CD14-positive monocyte (primary cell): ENCODE results near the gene CXorf58. TPM values are rescaled to one million over a fixed set of nuclear protein-coding genes. Genes with fewer than 3 reads are reported as not detected.

ENCODE experiments used
- DNase-seq, 3 donors: peaks; one replicate each; pipeline ENCODE4 v3.0.0-alpha.2; 2011 to 2022
- H2AFZ ChIP-seq: 2 replicates; pipeline ENCODE4 v1.6.0; 2012; ENCODE audit warnings: mild to moderate bottlenecking, low read depth, low read length, inconsistent platforms; ENCODE audit not compliant: insufficient read depth, poor library complexity, severe bottlenecking
- H3K27ac ChIP-seq, 2 donors: 1 replicate in 1 of 2; 2 replicates in 1 of 2; pipeline ENCODE4 v1.5.1; 2012 to 2013; ENCODE audit warnings: low read length in 2 of 2, control low read depth in 1 of 2, inconsistent platforms in 1 of 2, low read depth in 1 of 2, mild to moderate bottlenecking in 1 of 2
- H3K27me3 ChIP-seq, 2 donors: one replicate each; pipeline versions ENCODE4 v1.6.0 to v1.6.1; 2011 to 2013; ENCODE audit warnings: low read length in 2 of 2; ENCODE audit not compliant: control insufficient read depth in 2 of 2, insufficient read depth in 2 of 2
- H3K36me3 ChIP-seq, 2 donors: replicated peaks in 1 of 2; 1 replicate in 1 of 2; 2 replicates in 1 of 2; pipeline versions ENCODE4 v1.5.1 to v1.6.1; 2012 to 2013; ENCODE audit warnings: low read length in 2 of 2, control low read depth in 1 of 2, inconsistent platforms in 1 of 2, mild to moderate bottlenecking in 1 of 2; ENCODE audit not compliant: insufficient read depth in 2 of 2, control insufficient read depth in 1 of 2
- H3K4me1 ChIP-seq, 2 donors: 1 replicate in 1 of 2; 2 replicates in 1 of 2; pipeline versions ENCODE4 v1.5.1 to v1.6.1; 2012 to 2013; ENCODE audit warnings: low read length in 2 of 2, control low read depth in 1 of 2, inconsistent platforms in 1 of 2, mild to moderate bottlenecking in 1 of 2, moderate library complexity in 1 of 2; ENCODE audit not compliant: insufficient read depth in 2 of 2, control insufficient read depth in 1 of 2
- H3K4me2 ChIP-seq: replicated peaks from 2 replicates; pipeline ENCODE3; 2012; ENCODE audit warnings: low read length, moderate library complexity, mild to moderate bottlenecking; ENCODE audit not compliant: poor library complexity, severe bottlenecking; ENCODE audit errors: extremely low read depth
- H3K4me3 ChIP-seq, 3 experiments: fragments of 200-600 bp in 1 of 3; sonication (generic) in 1 of 3; replicated peaks in 1 of 3; 1 replicate in 2 of 3; 2 replicates in 1 of 3; pipeline ENCODE4 v1.5.1; 2011 to 2013; ENCODE audit warnings: low read length in 3 of 3, mild to moderate bottlenecking in 3 of 3, control low read depth in 2 of 3, low read depth in 2 of 3, inconsistent platforms in 1 of 3, moderate library complexity in 1 of 3
- H3K79me2 ChIP-seq: 2 replicates; pipeline ENCODE4 v1.6.0; 2012; ENCODE audit warnings: mild to moderate bottlenecking, control low read depth, inconsistent platforms, low read length, moderate library complexity; ENCODE audit not compliant: insufficient read depth
- H3K9ac ChIP-seq: 2 replicates; pipeline ENCODE4 v1.6.0; 2017; ENCODE audit warnings: low read length, mild to moderate bottlenecking; ENCODE audit not compliant: insufficient read depth, poor library complexity, severe bottlenecking
- H3K9me3 ChIP-seq, 2 donors: replicated peaks in 1 of 2; 1 replicate in 1 of 2; 2 replicates in 1 of 2; pipeline versions ENCODE4 v1.5.1 to v1.6.1; 2012 to 2013; ENCODE audit warnings: low read length in 2 of 2, control low read depth in 1 of 2; ENCODE audit not compliant: control insufficient read depth in 1 of 2, insufficient read depth in 1 of 2
- H4K20me1 ChIP-seq: 2 replicates; pipeline ENCODE4 v1.6.0; 2012; ENCODE audit warnings: mild to moderate bottlenecking, low read length, control low read depth, moderate library complexity; ENCODE audit not compliant: insufficient read depth
- H3K27ac Mint-ChIP-seq, 7 donors: one replicate each; pipeline ENCODE4 v1.8.0; 2020; ENCODE audit warnings: mild to moderate bottlenecking in 7 of 7, mixed read lengths in 7 of 7, moderate library complexity in 6 of 7, inconsistent platforms in 2 of 7
- H3K27me3 Mint-ChIP-seq, 3 donors: one replicate each; pipeline ENCODE4 v1.8.0; 2021 to 2022; ENCODE audit warnings: low read depth in 3 of 3, mild to moderate bottlenecking in 3 of 3, mixed read lengths in 3 of 3, moderate library complexity in 3 of 3, inconsistent platforms in 1 of 3
- H3K36me3 Mint-ChIP-seq, 2 donors: one replicate each; pipeline ENCODE4 v1.8.0; 2020; ENCODE audit warnings: mixed read lengths in 2 of 2, inconsistent platforms in 1 of 2, mild to moderate bottlenecking in 1 of 2
- H3K4me1 Mint-ChIP-seq: one replicate; pipeline ENCODE4 v1.8.0; 2020; ENCODE audit warnings: mild to moderate bottlenecking, mixed read lengths
- H3K4me3 Mint-ChIP-seq, 2 donors: one replicate each; pipeline ENCODE4 v1.8.0; 2020; ENCODE audit warnings: mild to moderate bottlenecking in 2 of 2, mixed read lengths in 2 of 2, moderate library complexity in 1 of 2
- H3K9me3 Mint-ChIP-seq, 7 donors: one replicate each; pipeline ENCODE4 v1.8.0; 2020 to 2022; ENCODE audit warnings: mixed read lengths in 7 of 7, mild to moderate bottlenecking in 6 of 7, moderate library complexity in 6 of 7, inconsistent platforms in 2 of 7
- WGBS: methylation state at CpG from one replicate; pipeline ENCODE4 v1.1.5; 2013; ENCODE audit warnings: missing lambda C conversion rate; ENCODE audit not compliant: insufficient coverage; 5-methylcytosine and 5-hydroxymethylcytosine counted together
- intact Hi-C, 2 donors: fragments of 100-400 bp; cut with micrococcal nuclease; formaldehyde crosslinking; loops; one replicate each; pipeline versions ENCODE4 v1.15.0 to v1.15.1; 2023
- polyA plus RNA-seq, 3 donors: library from polyadenylated mRNA; depleted of rRNA in 1 of 3; unstranded in 2 of 3; stranded (reverse) in 1 of 3; fragments of 300-500 nt in 2 of 3; fragments of >200 nt in 1 of 3; fragmentation: Illumina TruSeq in 2 of 3; gene quantifications; 1 replicate in 2 of 3; 2 replicates in 1 of 3; pipeline ENCODE4 v1.2.3, GENCODE V29; 2012 to 2021
- TF ChIP-seq, protein P1 (sequence below): fragments of 200-600 bp; IDR thresholded peaks from one replicate; pipeline ENCODE4 v1.8.0; 2022; ENCODE audit warnings: antibody characterized with exemption, mild to moderate bottlenecking

Gene CXorf58
- polyA plus RNA-seq, 3 donors = not detected

DNA sequence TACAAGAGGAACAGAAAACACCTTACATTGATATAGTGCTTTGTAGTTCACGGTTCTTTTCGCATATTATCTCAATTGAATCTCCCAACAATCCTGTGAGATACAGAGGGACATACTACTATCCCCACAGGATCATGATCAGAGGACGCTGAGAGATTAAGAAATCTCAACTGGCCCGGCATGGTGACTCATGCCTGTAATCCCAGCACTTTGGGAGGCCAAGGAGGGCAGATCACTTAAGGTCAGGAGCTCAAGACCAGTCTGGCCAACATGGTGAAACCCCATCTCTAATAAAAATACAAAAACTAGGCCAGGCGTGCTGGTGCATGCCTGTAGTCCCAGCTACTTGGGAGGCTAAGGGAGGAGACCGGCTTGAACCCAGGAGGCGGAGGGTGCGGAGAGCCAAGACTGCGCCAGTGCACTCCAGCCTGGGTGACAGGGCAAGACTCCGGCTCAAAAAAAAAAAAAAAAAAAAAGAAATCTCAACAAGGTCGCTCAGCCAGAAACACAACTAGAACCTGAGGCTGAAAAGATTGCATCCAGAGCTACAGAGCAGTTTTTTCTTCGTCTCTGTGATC is 7.5 kb upstream of the CXorf58 start:
- TF ChIP-seq, protein P1, sequence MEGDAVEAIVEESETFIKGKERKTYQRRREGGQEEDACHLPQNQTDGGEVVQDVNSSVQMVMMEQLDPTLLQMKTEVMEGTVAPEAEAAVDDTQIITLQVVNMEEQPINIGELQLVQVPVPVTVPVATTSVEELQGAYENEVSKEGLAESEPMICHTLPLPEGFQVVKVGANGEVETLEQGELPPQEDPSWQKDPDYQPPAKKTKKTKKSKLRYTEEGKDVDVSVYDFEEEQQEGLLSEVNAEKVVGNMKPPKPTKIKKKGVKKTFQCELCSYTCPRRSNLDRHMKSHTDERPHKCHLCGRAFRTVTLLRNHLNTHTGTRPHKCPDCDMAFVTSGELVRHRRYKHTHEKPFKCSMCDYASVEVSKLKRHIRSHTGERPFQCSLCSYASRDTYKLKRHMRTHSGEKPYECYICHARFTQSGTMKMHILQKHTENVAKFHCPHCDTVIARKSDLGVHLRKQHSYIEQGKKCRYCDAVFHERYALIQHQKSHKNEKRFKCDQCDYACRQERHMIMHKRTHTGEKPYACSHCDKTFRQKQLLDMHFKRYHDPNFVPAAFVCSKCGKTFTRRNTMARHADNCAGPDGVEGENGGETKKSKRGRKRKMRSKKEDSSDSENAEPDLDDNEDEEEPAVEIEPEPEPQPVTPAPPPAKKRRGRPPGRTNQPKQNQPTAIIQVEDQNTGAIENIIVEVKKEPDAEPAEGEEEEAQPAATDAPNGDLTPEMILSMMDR = no peak
- no CpG with 5 or more reads among the region's 12 CpGs for WGBS
- Mint-ChIP-seq H3K27ac (peak overlapping the region in 2 of 7 donors; percentile 68 to 81), H3K4me3 (peak overlapping the region in 1 of 2 donors; percentile 42), H3K36me3 (no peaks in the 10 kb centered on the region), H3K27me3 (peaks cover 0 to 20% (median 1%) of the 10 kb centered on the region in 3 donors), H3K4me1 (peaks cover 7% of the 10 kb centered on the region), H3K9me3 (no peaks in the 10 kb centered on the region)
- Histone ChIP-seq H3K4me2 (peak overlapping the region; percentile 46), H3K9ac (no peak overlapping the region), H3K9me3 (no peaks in the 10 kb centered on the region), H3K36me3 (no peaks in the 10 kb centered on the region), H3K4me3 (peak overlapping the region in 1 of 3 experiments; percentile 24), H4K20me1 (no peaks in the 10 kb centered on the region), H2AFZ (no peak overlapping the region), H3K4me1 (peaks cover 26 to 30% of the 10 kb centered on the region in 2 donors), H3K79me2 (no peaks in the 10 kb centered on the region), H3K27me3 (peaks cover 0 to 2% of the 10 kb centered on the region in 2 donors), H3K27ac (peak overlapping the region; percentile 52 to 67)
- intact Hi-C loops = loop anchor here (5.0 to 10.0 kb wide), 5 partner anchors 56 to 206 kb away; partner anchors contain the start of genes EIF2S3 (in 1 of the 2) and KLHL15 (in 1 of the 2)
- DNase-seq = peak; percentile 38 to 70 (median 62)

DNA sequence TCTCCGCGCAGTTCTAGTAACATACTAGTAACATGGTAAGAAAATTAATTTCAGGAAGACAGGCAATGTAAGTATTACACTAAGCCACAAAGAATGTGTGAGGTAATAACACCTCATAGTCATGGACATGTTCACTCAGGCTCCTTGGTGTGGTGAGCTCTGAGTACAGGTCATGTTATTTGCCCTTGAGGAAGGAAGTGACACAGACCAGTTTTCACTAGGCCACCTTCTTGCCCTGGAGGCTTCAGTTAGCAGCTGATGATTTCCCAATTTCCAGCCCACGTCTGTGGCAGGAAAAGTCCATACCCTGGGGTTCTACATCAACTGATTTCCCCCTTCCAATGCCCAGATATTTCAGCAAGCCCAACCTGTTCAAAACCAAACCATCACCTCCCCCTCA is 6.7 kb upstream of the CXorf58 start:
- H3K4me3 ChIP-seq = peak overlapping the region in 1 of 3 experiments; percentile 12
- peaks cover 0 to 20% (median 1%) of the 10 kb centered on the region in 3 donors for H3K27me3 Mint-ChIP-seq
- H3K27ac ChIP-seq = peak overlapping the region; percentile 40 to 67
- H3K36me3 Mint-ChIP-seq = no peaks in the 10 kb centered on the region
- peaks cover 0 to 2% of the 10 kb centered on the region in 2 donors for H3K27me3 ChIP-seq
- peaks cover 26 to 30% of the 10 kb centered on the region in 2 donors for H3K4me1 ChIP-seq
- no peaks in the 10 kb centered on the region for H4K20me1 ChIP-seq
- WGBS = no CpG with 5 or more reads among the region's 3 CpGs
- no peak overlapping the region for H3K9ac ChIP-seq
- TF ChIP-seq, protein P1 = no peak
- no peak overlapping the region for H3K4me2 ChIP-seq
- H3K36me3 ChIP-seq = no peaks in the 10 kb centered on the region
- no peaks in the 10 kb centered on the region for H3K9me3 ChIP-seq
- no peak overlapping the region for H2AFZ ChIP-seq
- DNase-seq = peak; percentile 64 to 89 (median 78)
- peaks cover 4% of the 10 kb centered on the region for H3K4me1 Mint-ChIP-seq
- intact Hi-C loops = loop anchor here (5.0 to 10.0 kb wide), 5 partner anchors 56 to 206 kb away; partner anchors contain the start of genes EIF2S3 (in 1 of the 2) and KLHL15 (in 1 of the 2)
- H3K79me2 ChIP-seq = no peaks in the 10 kb centered on the region
- no peaks in the 10 kb centered on the region for H3K9me3 Mint-ChIP-seq
- no peak overlapping the region for H3K4me3 Mint-ChIP-seq
- no peak overlapping the region for H3K27ac Mint-ChIP-seq
